PC-3 (cell line): Measurements from ENCODE around the gene TAF12. TPM values are rescaled to one million over a fixed set of nuclear protein-coding genes. Genes with fewer than 3 reads are reported as not detected.

ENCODE experiments used
- ATAC-seq: fragments of 200-7000 bp; cut with Tn5 transposase; 2 replicates; pipeline ENCODE4 v1.9.1; 2020; ENCODE audit warnings: mild to moderate bottlenecking, moderate library complexity
- BruUV-seq: library from RNA; stranded (reverse); fragments of 400-500 nt; replicated peaks from 2 replicates; lab custom pipeline; 2021; lab: Mats Ljungman, UMichigan
- CTCF ChIA-PET: fragments of 300-600 bp; sonication (Branson Sonifier 250); formaldehyde crosslinking; loops from one replicate; lab custom pipeline; 2022; ENCODE audit warnings: antibody characterized with exemption; lab: Charles Lee
- POLR2A ChIA-PET: fragments of 300-600 bp; sonication (Branson Sonifier 250); formaldehyde crosslinking; loops from one replicate; lab custom pipeline; 2022; ENCODE audit warnings: antibody characterized with exemption; ENCODE audit not compliant: unreplicated experiment; lab: Charles Lee
- DNase-seq: peaks from one replicate; pipeline ENCODE4 v3.0.0-alpha.2; 2015
- H2AFZ ChIP-seq: fragments of 300-600 bp; sonication (generic); 2 replicates; pipeline ENCODE4 v1.6.0; 2016; ENCODE audit warnings: antibody characterized with exemption, low read length
- H3F3A ChIP-seq: fragments of 300-600 bp; sonication (generic); one replicate; pipeline ENCODE4 v1.6.0; 2017; ENCODE audit warnings: antibody characterized with exemption, low read length, control low read depth, mild to moderate bottlenecking; ENCODE audit not compliant: unreplicated experiment
- H3K27ac ChIP-seq: fragments of 300-600 bp; sonication (generic); 2 replicates; pipeline ENCODE4 v1.5.1; 2016; ENCODE audit warnings: mild to moderate bottlenecking, low read length
- H3K27me3 ChIP-seq: fragments of 300-600 bp; sonication (generic); 2 replicates; pipeline ENCODE4 v1.6.1; 2016; ENCODE audit warnings: low read length, mixed read lengths
- H3K36me3 ChIP-seq: fragments of 300-600 bp; sonication (generic); 2 replicates; pipeline ENCODE4 v1.6.1; 2016; ENCODE audit warnings: low read depth, mixed run types, low read length, mixed read lengths
- H3K4me1 ChIP-seq: fragments of 300-600 bp; sonication (generic); 2 replicates; pipeline ENCODE4 v1.5.1; 2016; ENCODE audit warnings: low read length; ENCODE audit not compliant: insufficient read depth
- H3K4me2 ChIP-seq: fragments of 300-600 bp; sonication (generic); 2 replicates; pipeline ENCODE4 v1.6.0; 2016; ENCODE audit warnings: low read length
- H3K4me3 ChIP-seq: fragments of 300-600 bp; sonication (generic); 2 replicates; pipeline ENCODE4 v1.5.1; 2016; ENCODE audit warnings: mild to moderate bottlenecking, low read length, mixed read lengths
- H3K79me2 ChIP-seq: fragments of 300-600 bp; sonication (generic); 2 replicates; pipeline ENCODE4 v1.6.1; 2017; ENCODE audit warnings: low read length, mixed read lengths
- H3K9ac ChIP-seq: fragments of 300-600 bp; sonication (generic); 2 replicates; pipeline ENCODE4 v1.6.0; 2016; ENCODE audit warnings: mild to moderate bottlenecking, low read length
- H3K9me2 ChIP-seq: fragments of 300-600 bp; sonication (generic); replicated peaks from 2 replicates; pipeline ENCODE4 v1.6.1; 2016; ENCODE audit warnings: mixed run types, low read length, mixed read lengths
- H3K9me3 ChIP-seq: fragments of 300-600 bp; sonication (generic); 2 replicates; pipeline ENCODE4 v1.6.1; 2016; ENCODE audit warnings: low read length, mixed read lengths
- H4K20me1 ChIP-seq: fragments of 300-600 bp; sonication (generic); 2 replicates; pipeline ENCODE4 v1.6.1; 2016; ENCODE audit warnings: low read length, mixed read lengths
- CTCF ChIP-seq: fragments of 300-600 bp; sonication (generic); conservative IDR thresholded peaks from 2 replicates; pipeline ENCODE4 v1.5.1; 2017; ENCODE audit warnings: antibody characterized with exemption, low read depth, mild to moderate bottlenecking, low read length
- EZH2 ChIP-seq: fragments of 300-600 bp; sonication (generic); IDR thresholded peaks from one replicate; pipeline ENCODE4 v1.6.1; 2017; ENCODE audit warnings: antibody characterized with exemption, mild to moderate bottlenecking, low read length; ENCODE audit not compliant: unreplicated experiment
- EZH2phosphoT487 ChIP-seq: fragments of 300-600 bp; sonication (generic); IDR thresholded peaks from 2 replicates; pipeline ENCODE4 v1.6.1; 2018; ENCODE audit warnings: mild to moderate bottlenecking, antibody characterized with exemption, low read length, borderline replicate concordance
- intact Hi-C: fragments of 100-400 bp; cut with micrococcal nuclease; formaldehyde crosslinking; loops from 2 replicates; pipeline ENCODE4 v1.9.0; 2023
- total RNA-seq: library from RNA; depleted of rRNA; stranded (reverse); fragments of >200 nt; gene quantifications from 2 replicates; pipeline ENCODE4 v1.2.3, GENCODE V29; 2014

TAF12 gene
- total RNA-seq, 1 experiment from 2014 or later, result 44.1 TPM

- ATAC-seq (peak; percentile 50; the same call in 1 of the 2 replicates), DNase-seq (no peak)
- H2AFZ ChIP-seq, result no peak overlapping the region
- no peak overlapping the region for H3K27ac ChIP-seq
- no peaks in the 10 kb centered on the region for H3K27me3 ChIP-seq
- H3K4me3 ChIP-seq, result no peak overlapping the region
- no peaks in the 10 kb centered on the region for H3K9me2 ChIP-seq
- POLR2A ChIA-PET, result interaction anchor here (0.6 kb wide), 1 partner anchor 11 kb away, joined by 3 read pairs; no protein-coding TSS in a partner anchor
- CTCF ChIA-PET, result no interaction called here
- H3K9ac ChIP-seq, result no peak overlapping the region
- H3K4me1 ChIP-seq, result peaks cover 6% of the 10 kb centered on the region
- no peaks in the 10 kb centered on the region for H4K20me1 ChIP-seq
- TF ChIP-seq CTCF, result no peak
- H3K9me3 ChIP-seq, result no peaks in the 10 kb centered on the region
- H3K79me2 ChIP-seq, result no peaks in the 10 kb centered on the region; the same call in 1 of the 2 replicates
- H3F3A ChIP-seq, result no peaks in the 10 kb centered on the region
- no peak overlapping the region for H3K4me2 ChIP-seq
- BruUV-seq, result no TSS peak
- intact Hi-C loops, result no loop called here
- H3K36me3 ChIP-seq, result no peaks in the 10 kb centered on the region
These were observed 10.3 kb downstream of the TAF12 start for GRCh38 chr1:28632560-28632959.

GRCh38 chr1:28631713-28632112, 11.2 kb downstream of the TAF12 start:
- Histone ChIP-seq H2AFZ (no peak overlapping the region), H3K4me1 (peaks cover 6% of the 10 kb centered on the region), H3K27me3 (no peaks in the 10 kb centered on the region), H3K9me3 (no peaks in the 10 kb centered on the region), H4K20me1 (no peaks in the 10 kb centered on the region), H3K27ac (no peak overlapping the region), H3F3A (no peaks in the 10 kb centered on the region), H3K79me2 (no peaks in the 10 kb centered on the region; the same call in 1 of the 2 replicates), H3K9me2 (no peaks in the 10 kb centered on the region), H3K9ac (no peak overlapping the region), H3K4me3 (no peak overlapping the region), H3K4me2 (no peak overlapping the region), H3K36me3 (no peaks in the 10 kb centered on the region)
- no peak for DNase-seq
- BruUV-seq, result no TSS peak
- intact Hi-C loops, result no loop called here
- ChIA-PET CTCF (no interaction called here), POLR2A (no interaction called here)
- TF ChIP-seq CTCF (no peak), EZH2phosphoT487 (no peak), EZH2 (no peak)
- ATAC-seq, result no peak

- Histone ChIP-seq H3K4me3 (no peak overlapping the region), H3K36me3 (peaks cover 3% of the 10 kb centered on the region; the same call in 1 of the 2 replicates), H3F3A (no peaks in the 10 kb centered on the region), H4K20me1 (no peaks in the 10 kb centered on the region), H3K4me1 (no peaks in the 10 kb centered on the region), H3K27me3 (no peaks in the 10 kb centered on the region), H3K4me2 (no peak overlapping the region), H3K9ac (no peak overlapping the region), H3K9me3 (no peaks in the 10 kb centered on the region), H3K9me2 (no peaks in the 10 kb centered on the region), H2AFZ (no peak overlapping the region), H3K27ac (no peak overlapping the region), H3K79me2 (no peaks in the 10 kb centered on the region)
- TF ChIP-seq EZH2phosphoT487, result no peak
- no peak for TF ChIP-seq EZH2
- no peak for TF ChIP-seq CTCF
- ATAC-seq, result no peak
- BruUV-seq, result no TSS peak
- intact Hi-C loops, result no loop called here
- CTCF ChIA-PET, result no interaction called here
- no peak for DNase-seq
- POLR2A ChIA-PET, result no interaction called here
These were observed 29.7 kb downstream of the TAF12 start for GRCh38 chr1:28613175-28613574.
